Transverse colon (tissue), 4 donors: ENCODE results near the gene DYNC2H1. TPM values are rescaled to one million over a fixed set of nuclear protein-coding genes. Genes with fewer than 3 reads are reported as not detected.

Experiments used
- DNase-seq: peaks from one replicate; pipeline ENCODE4 v3.0.0-alpha.2; 2019
- H3K27ac ChIP-seq, 4 donors: fragments of 200-600 bp; sonication (generic); 2 replicates each; pipeline ENCODE4 v1.5.1; 2016 to 2018; ENCODE audit warnings: inconsistent platforms in 4 of 4
- H3K27me3 ChIP-seq: fragments of 200-600 bp; sonication (generic); 2 replicates; pipeline ENCODE4 v1.5.1; 2017; ENCODE audit warnings: inconsistent platforms
- H3K36me3 ChIP-seq, 4 donors: fragments of 200-600 bp; sonication (generic); 2 replicates each; pipeline ENCODE4 v1.5.1; 2017 to 2019; ENCODE audit warnings: inconsistent platforms in 4 of 4
- H3K4me1 ChIP-seq, 4 donors: fragments of 200-600 bp; sonication (generic); 2 replicates each; pipeline ENCODE4 v1.5.1; 2017 to 2020; ENCODE audit warnings: inconsistent platforms in 4 of 4
- H3K4me3 ChIP-seq, 4 donors: fragments of 200-600 bp; sonication (generic); 1 replicate in 1 of 4; 2 replicates in 3 of 4; pipeline versions ENCODE4 v1.5.1 to v1.6.1; 2017 to 2019; ENCODE audit warnings: inconsistent platforms in 4 of 4
- H3K9me3 ChIP-seq, 2 donors: fragments of 200-600 bp; sonication (generic); 2 replicates each; pipeline ENCODE4 v1.5.1; 2017 to 2019; ENCODE audit warnings: inconsistent platforms in 2 of 2
- EP300 ChIP-seq: sonication (generic); formaldehyde crosslinking; IDR thresholded peaks from one replicate; pipeline ENCODE4 v1.6.1; 2017; ENCODE audit warnings: antibody characterized with exemption, low read depth
- POLR2A ChIP-seq: fragments of 450-650 bp; IDR thresholded peaks from one replicate; pipeline ENCODE4 v1.6.1; 2016; ENCODE audit warnings: antibody characterized with exemption, mild to moderate bottlenecking, moderate library complexity
- POLR2AphosphoS5 ChIP-seq, 3 donors: sonication (generic); formaldehyde crosslinking; IDR thresholded peaks; one replicate each; pipeline ENCODE4 v1.6.1; 2016; ENCODE audit warnings: antibody characterized with exemption in 3 of 3
- WGBS, 2 donors: methylation state at CpG; one replicate each; pipeline ENCODE4 v1.1.5; 2018; ENCODE audit warnings: low coverage in 1 of 2; 5-methylcytosine and 5-hydroxymethylcytosine counted together
- in situ Hi-C, 4 donors: fragments of 200-750 bp; cut with MboI; loops; one replicate each; pipeline versions ENCODE4 v1.15.0 to v1.15.1; 2017; ENCODE audit warnings: low sequenced_read_pairs in 3 of 4, low pct_ligation_motif_present in 1 of 4, low pct_unique_long_range_greater_than_20kb in 1 of 4
- intact Hi-C: fragments of 100-400 bp; cut with DNase I; formaldehyde crosslinking; loops from one replicate; pipeline ENCODE4 v1.15.1; 2023; ENCODE audit warnings: low total_unique reads
- total RNA-seq, 4 donors: library from RNA; depleted of rRNA; stranded (reverse); fragments of >200 nt; gene quantifications; one replicate each; pipeline ENCODE4 v1.1.0, GENCODE V29; 2016
- TF ChIP-seq, protein P1 (sequence below), 5 experiments: fragments of 200-600 bp in 3 of 5; fragments of 450-650 bp in 2 of 5; sonication (generic) in 3 of 5; IDR thresholded peaks; 1 replicate in 2 of 5; 2 replicates in 3 of 5; pipeline ENCODE4 v1.5.1; 2016 to 2017; ENCODE audit warnings: antibody characterized with exemption in 5 of 5, inconsistent platforms in 3 of 5, mild to moderate bottlenecking in 2 of 5, moderate library complexity in 1 of 5

Gene DYNC2H1
- total RNA-seq, 4 donors from 2014 or later = 4.2 to 10.8 (median 4.7) TPM

DNA sequence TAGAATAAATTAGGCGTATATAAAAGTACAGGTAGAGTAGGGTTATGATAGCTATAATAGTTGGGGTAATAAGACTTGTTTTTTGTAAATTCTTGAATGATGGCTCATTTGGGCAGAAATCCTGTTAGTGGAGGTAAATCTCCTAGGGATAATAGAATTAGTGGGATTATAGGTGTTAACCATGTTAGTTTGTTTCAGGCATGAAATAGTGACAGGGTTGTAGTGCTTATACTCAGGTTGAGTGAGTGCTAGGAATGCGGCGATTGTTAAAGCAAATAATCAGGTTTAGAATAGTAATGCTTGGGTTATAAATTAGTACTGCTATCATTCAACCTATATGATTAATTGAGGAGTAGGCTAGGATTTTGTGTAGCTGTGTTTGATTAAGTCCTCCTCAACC is 297.1 kb downstream of the DYNC2H1 start:
- intact Hi-C loops (no loop called here), in situ Hi-C loops (loop anchor here in 1 of 4 donors (10.0 kb wide), 1 partner anchor 58 kb away; no protein-coding TSS in a partner anchor)
- TF ChIP-seq POLR2AphosphoS5 (IDR thresholded peaks at IDR 0.05) = no peak
- no peak for TF ChIP-seq EP300
- TF ChIP-seq, protein P1, sequence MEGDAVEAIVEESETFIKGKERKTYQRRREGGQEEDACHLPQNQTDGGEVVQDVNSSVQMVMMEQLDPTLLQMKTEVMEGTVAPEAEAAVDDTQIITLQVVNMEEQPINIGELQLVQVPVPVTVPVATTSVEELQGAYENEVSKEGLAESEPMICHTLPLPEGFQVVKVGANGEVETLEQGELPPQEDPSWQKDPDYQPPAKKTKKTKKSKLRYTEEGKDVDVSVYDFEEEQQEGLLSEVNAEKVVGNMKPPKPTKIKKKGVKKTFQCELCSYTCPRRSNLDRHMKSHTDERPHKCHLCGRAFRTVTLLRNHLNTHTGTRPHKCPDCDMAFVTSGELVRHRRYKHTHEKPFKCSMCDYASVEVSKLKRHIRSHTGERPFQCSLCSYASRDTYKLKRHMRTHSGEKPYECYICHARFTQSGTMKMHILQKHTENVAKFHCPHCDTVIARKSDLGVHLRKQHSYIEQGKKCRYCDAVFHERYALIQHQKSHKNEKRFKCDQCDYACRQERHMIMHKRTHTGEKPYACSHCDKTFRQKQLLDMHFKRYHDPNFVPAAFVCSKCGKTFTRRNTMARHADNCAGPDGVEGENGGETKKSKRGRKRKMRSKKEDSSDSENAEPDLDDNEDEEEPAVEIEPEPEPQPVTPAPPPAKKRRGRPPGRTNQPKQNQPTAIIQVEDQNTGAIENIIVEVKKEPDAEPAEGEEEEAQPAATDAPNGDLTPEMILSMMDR (IDR thresholded peaks at IDR 0.05) = no peak
- no peak for TF ChIP-seq POLR2A
- no peak overlapping the region for H3K4me3 ChIP-seq
- no peaks in the 10 kb centered on the region for H3K36me3 ChIP-seq
- H3K4me1 ChIP-seq = no peaks in the 10 kb centered on the region
- WGBS, 2 donors = 88 to 93% methylated on average over 3 of the region's 3 CpGs
- no peak for DNase-seq
- no peaks in the 10 kb centered on the region for H3K27me3 ChIP-seq
- no peak overlapping the region for H3K27ac ChIP-seq
- H3K9me3 ChIP-seq = no peaks in the 10 kb centered on the region

DNA sequence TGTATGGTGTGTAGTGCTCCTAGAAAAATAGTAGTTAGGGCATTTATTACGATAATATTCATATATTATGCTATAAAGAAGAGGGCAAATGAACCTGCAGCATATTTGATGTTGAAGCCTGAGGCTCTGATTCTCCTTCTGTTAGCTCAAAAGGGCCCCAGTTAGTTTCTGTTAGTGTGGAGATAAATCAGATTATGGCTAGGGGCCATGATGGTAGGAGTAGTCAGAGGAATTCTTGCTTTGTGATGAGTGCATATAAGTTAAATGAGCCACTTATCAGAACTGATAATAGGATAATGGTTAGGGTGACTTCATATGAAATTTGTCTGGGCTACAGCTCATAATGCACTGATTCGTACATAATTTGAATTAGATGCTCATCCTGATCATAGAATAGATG is 298.4 kb downstream of the DYNC2H1 start:
- TF ChIP-seq EP300 (no peak), POLR2A (no peak), POLR2AphosphoS5 (IDR thresholded peaks at IDR 0.05) (no peak)
- TF ChIP-seq, protein P1 (IDR thresholded peaks at IDR 0.05) = no peak
- Histone ChIP-seq H3K9me3 (no peaks in the 10 kb centered on the region), H3K27me3 (no peaks in the 10 kb centered on the region), H3K36me3 (no peaks in the 10 kb centered on the region), H3K27ac (no peak overlapping the region), H3K4me3 (no peak overlapping the region), H3K4me1 (no peaks in the 10 kb centered on the region)
- WGBS, 2 donors = 78 to 80% methylated on average over 2 of the region's 2 CpGs
- intact Hi-C loops = no loop called here
- no peak for DNase-seq
- in situ Hi-C loops = loop anchor here in 1 of 4 donors (10.0 kb wide), 1 partner anchor 57 kb away; no protein-coding TSS in a partner anchor

DNA sequence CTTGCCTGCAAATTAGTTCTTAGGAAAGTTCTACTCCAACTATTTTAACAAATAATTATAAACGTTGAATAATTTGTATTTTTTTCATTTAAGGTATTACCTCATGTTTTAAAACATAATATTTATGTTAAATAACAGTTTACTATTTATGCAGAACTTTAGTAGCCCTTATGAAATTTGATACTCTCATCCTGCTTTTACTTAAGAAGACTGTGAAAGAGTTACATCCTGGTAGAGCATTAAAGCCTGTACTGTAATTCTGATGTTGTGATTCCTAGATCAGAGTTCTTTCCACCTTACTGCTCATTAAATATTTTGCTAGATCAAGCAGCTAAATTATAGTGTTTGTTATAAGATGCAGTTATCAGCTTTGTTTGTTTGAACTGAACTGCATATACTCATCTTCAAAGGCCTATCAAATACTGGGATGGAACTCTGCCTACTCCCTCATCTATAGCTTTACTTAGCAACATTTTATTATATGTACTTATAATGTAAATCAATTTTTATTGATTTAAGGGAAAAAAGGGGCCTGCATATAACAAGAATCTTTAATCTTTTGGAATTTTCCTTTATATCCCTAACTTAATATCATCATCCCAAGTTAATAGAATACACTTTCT is 304.2 kb downstream of the DYNC2H1 start:
- H3K4me3 ChIP-seq = no peak overlapping the region
- intact Hi-C loops (no loop called here), in situ Hi-C loops (no loop called here)
- no peak overlapping the region for H3K27ac ChIP-seq
- no peaks in the 10 kb centered on the region for H3K9me3 ChIP-seq
- TF ChIP-seq EP300 = no peak
- TF ChIP-seq, protein P1 (IDR thresholded peaks at IDR 0.05) = no peak
- TF ChIP-seq POLR2A = no peak
- H3K4me1 ChIP-seq = no peaks in the 10 kb centered on the region
- 60 to 73% methylated on average over 1 of the region's 1 CpG for WGBS, 2 donors
- DNase-seq = no peak
- no peaks in the 10 kb centered on the region for H3K27me3 ChIP-seq
- H3K36me3 ChIP-seq = no peaks in the 10 kb centered on the region

DNA sequence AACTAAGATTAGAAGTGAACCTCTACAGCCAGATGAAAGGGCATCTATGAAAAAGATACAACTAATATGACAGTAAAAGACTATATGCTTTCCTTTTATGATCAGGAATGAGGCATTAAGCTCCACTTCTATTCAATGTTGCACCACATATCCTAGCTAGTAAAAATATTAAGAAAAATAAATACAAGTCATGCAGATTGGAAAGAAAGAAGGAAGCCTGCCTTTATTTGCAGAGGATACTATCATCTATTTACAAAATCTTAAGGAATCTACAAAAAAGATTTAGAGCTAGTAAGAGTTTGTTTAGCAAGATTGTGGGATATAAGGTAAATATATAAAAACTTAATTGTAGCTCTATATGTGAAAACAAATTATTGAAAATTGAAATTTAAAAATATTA is 308.8 kb downstream of the DYNC2H1 start:
- in situ Hi-C loops (no loop called here), intact Hi-C loops (no loop called here)
- no peaks in the 10 kb centered on the region for H3K36me3 ChIP-seq
- no peaks in the 10 kb centered on the region for H3K4me1 ChIP-seq
- no peak for DNase-seq
- TF ChIP-seq, protein P1 (IDR thresholded peaks at IDR 0.05) = no peak
- TF ChIP-seq EP300 = no peak
- no peak for TF ChIP-seq POLR2AphosphoS5 (IDR thresholded peaks at IDR 0.05)
- TF ChIP-seq POLR2A = no peak
- H3K27ac ChIP-seq = no peak overlapping the region
- H3K27me3 ChIP-seq = no peaks in the 10 kb centered on the region
- no peaks in the 10 kb centered on the region for H3K9me3 ChIP-seq
- H3K4me3 ChIP-seq = no peak overlapping the region
